Esophagus muscularis mucosa (tissue), 4 donors: ENCODE data around the gene MREG. TPM values are rescaled to one million over a fixed set of nuclear protein-coding genes. Genes with fewer than 3 reads are reported as not detected.
A peak's percentile ranks its signal among the peaks of the same experiment; 100 is the strongest.
"Not testable (repeated sequence)": the region's sequence is repeated elsewhere in the genome, so short reads cannot be mapped to it uniquely, and the experiment has no call there.

Experiments
- DNase-seq: peaks from one replicate; pipeline ENCODE4 v3.0.0-alpha.2; 2017; ENCODE audit errors: extremely low spot score
- H3K27ac ChIP-seq, 4 donors: fragments of 200-600 bp; sonication (generic); replicated peaks in 1 of 4; 1 replicate in 3 of 4; 2 replicates in 1 of 4; pipeline ENCODE4 v1.5.1; 2016 to 2019; ENCODE audit warnings: mild to moderate bottlenecking in 1 of 4
- H3K27me3 ChIP-seq, 4 donors: fragments of 200-600 bp; sonication (generic); one replicate each; pipeline versions ENCODE4 v1.5.1 to v1.6.0; 2016 to 2019
- H3K36me3 ChIP-seq, 4 donors: fragments of 200-600 bp; sonication (generic); one replicate each; pipeline ENCODE4 v1.5.1; 2016 to 2019
- H3K4me1 ChIP-seq, 4 donors: fragments of 200-600 bp; sonication (generic); one replicate each; pipeline ENCODE4 v1.5.1; 2016 to 2019
- H3K4me3 ChIP-seq, 4 donors: fragments of 200-600 bp; sonication (generic); 1 replicate in 2 of 4; 2 replicates in 2 of 4; pipeline ENCODE4 v1.5.1; 2016 to 2019; ENCODE audit warnings: mild to moderate bottlenecking in 4 of 4, moderate library complexity in 1 of 4
- H3K9me3 ChIP-seq, 4 donors: fragments of 200-600 bp; sonication (generic); 1 replicate in 3 of 4; 2 replicates in 1 of 4; pipeline ENCODE4 v1.5.1; 2016 to 2019
- CTCF ChIP-seq, 3 experiments: fragments of 200-600 bp in 2 of 3; fragments of 450-650 bp in 1 of 3; sonication (generic) in 2 of 3; IDR thresholded peaks; one replicate each; pipeline ENCODE4 v1.5.1; 2017 to 2019; ENCODE audit warnings: antibody characterized with exemption in 3 of 3, mild to moderate bottlenecking in 2 of 3, moderate library complexity in 1 of 3
- EP300 ChIP-seq: sonication (generic); formaldehyde crosslinking; IDR thresholded peaks from one replicate; pipeline ENCODE4 v1.6.1; 2017; ENCODE audit warnings: antibody characterized with exemption
- POLR2A ChIP-seq: fragments of 450-650 bp; IDR thresholded peaks from one replicate; pipeline ENCODE4 v1.6.1; 2017; ENCODE audit warnings: antibody characterized with exemption, moderate library complexity, mild to moderate bottlenecking, low read depth
- POLR2AphosphoS5 ChIP-seq, 2 donors: sonication (generic); formaldehyde crosslinking; IDR thresholded peaks; one replicate each; pipeline ENCODE4 v1.6.1; 2017; ENCODE audit warnings: antibody characterized with exemption in 2 of 2
- WGBS: methylation state at CpG from one replicate; pipeline ENCODE4 v1.1.5; 2018; 5-methylcytosine and 5-hydroxymethylcytosine counted together
- intact Hi-C: fragments of 100-400 bp; cut with DNase I; formaldehyde crosslinking; loops from one replicate; pipeline ENCODE4 v1.15.1; 2023
- total RNA-seq, 4 donors: library from RNA; depleted of rRNA; stranded (reverse); fragments of >200 nt; gene quantifications; one replicate each; pipeline versions ENCODE4 v1.1.0 to v1.2.1, GENCODE V29; 2016

Gene MREG
- total RNA-seq, 4 donors from 2014 or later = 0.40 to 1.2 (median 0.70) TPM

- Histone ChIP-seq H3K27me3 (no peaks in the 10 kb centered on the region), H3K4me1 (peaks cover 0 to 8% (median 2%) of the 10 kb centered on the region in 4 donors), H3K4me3 (no peak overlapping the region), H3K27ac (no peak overlapping the region), H3K9me3 (no peaks in the 10 kb centered on the region), H3K36me3 (no peaks in the 10 kb centered on the region)
- TF ChIP-seq CTCF (IDR thresholded peaks at IDR 0.05) = peak in 2 of 3 experiments; percentile 91
- no peak for TF ChIP-seq POLR2A
- TF ChIP-seq POLR2AphosphoS5 (IDR thresholded peaks at IDR 0.05) = no peak
- TF ChIP-seq EP300 = no peak
- no peak for DNase-seq
- 2% methylated on average over 7 of the region's 8 CpGs for WGBS
- intact Hi-C loops = no loop called here
These were observed 82.0 kb downstream of the MREG start for GRCh38 chr2:215931256-215931903.

- intact Hi-C loops = no loop called here
- 67% methylated on average over 8 of the region's 8 CpGs for WGBS
These were observed 82.7 kb downstream of the MREG start for GRCh38 chr2:215930505-215931253.

DNA sequence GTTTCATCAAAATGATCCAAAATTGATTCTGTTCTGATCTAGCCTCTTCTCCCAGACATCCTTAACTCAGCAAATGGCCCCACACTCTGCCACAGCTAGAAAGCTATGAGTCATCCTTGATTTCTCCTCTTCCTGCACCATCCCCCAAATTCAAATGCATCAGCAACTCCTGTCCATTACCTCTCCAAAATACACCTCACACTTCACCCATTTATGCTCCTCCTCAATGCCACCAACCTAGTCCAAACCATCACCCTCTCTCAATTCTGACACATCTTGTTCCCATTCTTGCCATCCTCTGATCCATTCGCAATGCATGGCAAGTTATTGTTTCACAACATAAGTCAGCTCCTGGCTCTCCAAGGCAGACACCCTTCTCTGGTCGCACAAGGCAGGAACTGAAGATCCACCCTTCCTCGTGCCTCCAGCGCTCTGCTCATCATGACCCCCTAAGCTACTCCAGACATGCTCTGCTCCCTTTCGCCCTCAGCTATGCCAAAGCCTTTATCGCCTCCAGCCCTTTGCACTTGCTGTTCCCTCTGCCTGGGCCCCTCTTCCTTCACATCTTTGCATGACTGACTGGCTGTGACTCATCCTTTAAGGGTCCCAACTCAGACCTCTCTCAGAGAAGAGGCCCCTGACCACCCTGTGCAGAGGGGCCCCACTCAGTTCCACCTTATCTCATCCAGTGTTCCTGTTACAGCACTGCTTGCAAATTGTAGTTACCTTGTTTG lies 83.6 kb downstream of the MREG start:
- no peak overlapping the region for H3K27ac ChIP-seq
- H3K9me3 ChIP-seq = no peaks in the 10 kb centered on the region
- 87% methylated on average over 6 of the region's 6 CpGs for WGBS
- peak; percentile 89 for DNase-seq
- no peaks in the 10 kb centered on the region for H3K27me3 ChIP-seq
- H3K36me3 ChIP-seq = no peaks in the 10 kb centered on the region
- TF ChIP-seq CTCF (IDR thresholded peaks at IDR 0.05) (no peak), POLR2A (no peak), EP300 (no peak), POLR2AphosphoS5 (IDR thresholded peaks at IDR 0.05) (no peak)
- H3K4me3 ChIP-seq = no peak overlapping the region
- intact Hi-C loops = no loop called here
- peaks cover 0 to 8% (median 2%) of the 10 kb centered on the region in 4 donors for H3K4me1 ChIP-seq

More at GRCh38 chr2:215930505-215931253, 82.7 kb downstream of the MREG start:
- Histone ChIP-seq H3K27me3 (no peaks in the 10 kb centered on the region), H3K27ac (no peak overlapping the region), H3K9me3 (no peaks in the 10 kb centered on the region), H3K4me1 (peaks cover 0 to 8% (median 2%) of the 10 kb centered on the region in 4 donors), H3K4me3 (no peak overlapping the region), H3K36me3 (no peaks in the 10 kb centered on the region)
- TF ChIP-seq EP300 (no peak), CTCF (IDR thresholded peaks at IDR 0.05) (no peak), POLR2AphosphoS5 (IDR thresholded peaks at IDR 0.05) (no peak), POLR2A (no peak)
- DNase-seq = no peak

- no peak for DNase-seq
- Histone ChIP-seq H3K27ac (no peak overlapping the region), H3K27me3 (no peaks in the 10 kb centered on the region), H3K4me1 (peaks cover 0 to 8% (median 2%) of the 10 kb centered on the region in 4 donors), H3K9me3 (no peaks in the 10 kb centered on the region), H3K36me3 (no peaks in the 10 kb centered on the region), H3K4me3 (no peak overlapping the region)
- intact Hi-C loops = no loop called here
- no peak for TF ChIP-seq POLR2AphosphoS5 (IDR thresholded peaks at IDR 0.05)
- 84% methylated on average over 11 of the region's 11 CpGs for WGBS
These were observed 85.3 kb downstream of the MREG start for GRCh38 chr2:215928086-215928485.

DNA sequence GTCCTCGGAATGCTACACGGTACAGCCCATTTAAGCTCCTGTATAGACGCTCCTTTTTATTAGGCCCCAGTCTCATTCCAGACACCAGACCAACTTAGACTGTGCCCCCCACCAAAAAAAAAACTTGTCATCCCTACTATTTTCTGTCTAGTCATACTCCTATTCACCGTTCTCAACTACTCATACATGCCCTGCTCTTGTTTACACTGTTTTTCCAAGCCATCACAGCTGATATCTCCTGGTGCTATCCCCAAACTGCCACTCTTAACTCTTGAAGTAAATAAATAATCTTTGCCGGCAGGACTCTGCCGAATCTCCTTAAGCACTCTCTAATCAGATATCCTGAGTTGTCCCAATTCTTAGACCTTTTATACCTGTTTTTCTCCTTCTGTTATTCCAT lies 86.4 kb downstream of the MREG start:
- H3K27ac ChIP-seq, H3K27me3 ChIP-seq, DNase-seq, H3K9me3 ChIP-seq, H3K4me3 ChIP-seq, H3K4me1 ChIP-seq, H3K36me3 ChIP-seq, intact Hi-C loops: not testable (repeated sequence)
- 95% methylated on average over 6 of the region's 6 CpGs for WGBS
